Right ventricle myocardium inferior (tissue), 1 donor: ENCODE data around the gene CNR2. TPM values are rescaled to one million over a fixed set of nuclear protein-coding genes. Genes with fewer than 3 reads are reported as not detected.

Source experiments
- ATAC-seq: fragments of 200-7000 bp; cut with Tn5 transposase; one replicate; pipeline ENCODE4 v1.9.1; 2020; ENCODE audit warnings: mild to moderate bottlenecking, moderate library complexity
- DNase-seq: peaks from one replicate; pipeline ENCODE4 v3.0.0; 2021; ENCODE audit errors: missing footprints
- intact Hi-C: fragments of 100-400 bp; cut with DNase I; formaldehyde crosslinking; loops from one replicate; pipeline ENCODE4 v1.11.0; 2022
- total RNA-seq: library from RNA; stranded (reverse); fragmentation: NEBNext Ultra II Directional; extraction: Animal tissue kit (Norgen Biotek cat#: 25700); gene quantifications from one replicate; pipeline ENCODE4 v1.2.1, GENCODE V29; 2021
- donor health status: DM: no; HTN: yes; CAD: no; lungs with severe emphysema.

CNR2 gene
- total RNA-seq, 1 donor from 2014 or later: not detected

- no peak for ATAC-seq
- DNase-seq: no peak
- intact Hi-C loops: no loop called here
Observed at GRCh38 chr1:23923592-23924499, 10.7 kb upstream of the CNR2 start.

GRCh38 chr1:23922321-23922943 lies 9.3 kb upstream of the CNR2 start:
- intact Hi-C loops: no loop called here
- ATAC-seq (no peak), DNase-seq (no peak)

DNA sequence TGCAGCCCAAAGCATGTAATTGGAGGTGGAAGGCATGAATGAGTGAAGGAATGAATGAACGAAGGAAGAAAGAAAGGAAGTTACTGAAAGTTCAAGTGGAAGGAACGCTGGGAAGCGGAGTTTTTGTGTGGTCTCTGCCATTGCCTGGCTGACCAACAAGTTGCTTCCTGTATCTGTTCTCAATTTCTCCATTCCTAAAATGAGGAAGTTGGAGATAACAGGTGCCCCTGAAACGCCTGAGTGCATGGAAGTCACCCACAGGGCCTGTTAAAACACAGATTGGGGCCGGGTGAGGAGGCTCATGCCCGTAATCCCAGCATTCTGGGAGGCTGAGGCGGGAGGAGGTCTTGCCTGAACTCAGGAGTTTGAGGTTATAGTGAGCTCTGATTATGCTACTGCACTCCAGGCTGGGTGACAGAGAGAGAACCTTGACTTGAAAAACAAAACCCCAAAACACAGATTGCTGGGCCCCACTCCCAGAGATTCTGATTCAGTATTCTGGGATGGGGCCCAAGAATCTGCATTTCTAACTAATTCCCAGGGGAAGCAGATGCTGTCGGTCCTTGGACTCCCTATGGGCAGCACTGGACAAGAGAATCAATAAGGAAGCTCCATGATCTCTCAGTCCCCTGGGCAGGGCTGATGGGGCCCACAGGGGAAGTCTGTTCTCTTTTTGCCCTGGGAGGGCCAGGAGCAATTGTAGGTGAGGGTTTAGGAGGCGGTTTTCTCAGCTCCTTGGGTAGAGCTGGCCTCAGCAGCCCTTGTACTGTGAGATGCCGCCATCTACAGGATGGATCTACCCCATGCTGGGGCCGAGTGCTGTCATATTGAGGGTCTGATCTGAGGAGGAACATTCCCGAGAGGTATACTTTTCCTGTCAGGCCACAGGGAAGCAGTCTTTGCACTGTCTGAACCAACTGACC lies 3.3 kb upstream of the CNR2 start:
- DNase-seq (no peak), ATAC-seq (peak; percentile 79)
- intact Hi-C loops: loop anchor here (5.0 to 10.0 kb wide), 2 partner anchors 104 to 362 kb away; partner anchors contain the start of gene ID3

- intact Hi-C loops: loop anchor here (5.0 to 10.0 kb wide), 2 partner anchors 103 to 361 kb away; partner anchors contain the start of gene ID3
- DNase-seq (no peak), ATAC-seq (no peak)
Observed at GRCh38 chr1:23915466-23915865, 2.3 kb upstream of the CNR2 start.

GRCh38 chr1:23914921-23915320 lies 1.8 kb upstream of the CNR2 start:
- ATAC-seq: no peak
- intact Hi-C loops: loop anchor here (5.0 to 10.0 kb wide), 2 partner anchors 103 to 360 kb away; partner anchors contain the start of gene ID3
- no peak for DNase-seq

- DNase-seq: no peak
- ATAC-seq: no peak
- intact Hi-C loops: loop anchor here (10.0 kb wide), 1 partner anchor 357 kb away; the partner anchor contains the start of gene ID3
Observed at GRCh38 chr1:23911921-23912320, 1.2 kb downstream of the CNR2 start.

DNA sequence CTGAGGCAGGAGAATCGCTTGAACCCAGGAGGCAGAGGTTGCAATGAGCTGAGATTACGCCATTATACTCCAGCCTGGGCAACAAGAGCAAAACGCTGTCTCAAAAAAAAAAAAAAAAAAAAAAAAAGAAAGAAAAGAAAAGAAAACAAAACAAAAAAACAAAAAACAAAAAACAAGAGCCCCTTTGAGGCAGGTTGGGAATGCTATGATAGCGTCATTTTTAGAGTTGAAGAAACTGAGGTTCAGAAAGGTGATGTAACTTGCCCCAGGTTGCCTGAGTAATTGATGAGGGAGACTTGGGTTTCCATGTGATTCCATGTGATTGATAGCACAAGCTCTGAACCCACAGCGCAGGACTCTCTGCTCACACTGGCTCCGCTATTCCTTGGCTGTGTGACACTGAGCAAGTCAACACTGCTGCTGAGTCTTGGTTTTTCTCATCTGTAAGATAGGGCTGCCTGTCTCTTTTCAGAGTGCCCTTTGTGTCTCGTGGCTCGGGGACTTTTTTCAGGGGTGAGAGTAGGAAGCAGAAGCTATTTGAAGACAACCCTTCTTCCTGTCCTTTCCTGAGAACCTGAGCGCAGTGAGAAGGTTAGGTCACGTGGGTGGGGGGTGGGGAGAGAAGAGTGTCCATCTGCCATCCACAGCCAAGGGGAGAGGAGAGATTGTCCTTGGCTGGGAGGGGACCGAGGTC lies 2.5 kb downstream of the CNR2 start:
- DNase-seq: no peak
- ATAC-seq: no peak
- intact Hi-C loops: loop anchor here (10.0 kb wide), 1 partner anchor 356 kb away; the partner anchor contains the start of gene ID3

DNA sequence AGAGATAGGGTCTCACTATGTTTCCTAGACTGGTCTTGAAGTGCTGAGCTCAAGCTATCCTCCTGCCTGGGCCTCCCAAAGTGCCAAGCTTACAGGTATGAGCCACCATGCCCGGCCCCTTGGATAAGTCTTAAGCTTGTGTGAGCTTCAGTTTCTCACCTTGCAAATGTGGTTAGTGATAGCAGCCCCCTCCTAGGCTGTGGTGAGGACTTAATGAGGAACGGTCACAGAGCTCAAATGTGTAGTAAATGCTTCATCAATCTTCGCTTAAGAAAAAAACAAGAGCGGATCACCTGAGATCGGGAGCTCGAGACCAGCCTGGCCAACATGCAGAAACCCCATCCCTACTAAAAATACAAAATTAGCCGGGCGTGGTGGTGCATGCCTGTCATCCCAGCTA lies 3.0 kb downstream of the CNR2 start:
- intact Hi-C loops: loop anchor here (10.0 kb wide), 1 partner anchor 355 kb away; the partner anchor contains the start of gene ID3
- DNase-seq (no peak), ATAC-seq (no peak)

- DNase-seq: no peak
- intact Hi-C loops: no loop called here
- ATAC-seq: no peak
Observed at GRCh38 chr1:23909412-23909811, 3.8 kb downstream of the CNR2 start.

GRCh38 chr1:23908453-23909341 lies 4.5 kb downstream of the CNR2 start:
- no peak for DNase-seq
- intact Hi-C loops: no loop called here
- ATAC-seq: peak; percentile 63

- ATAC-seq (no peak), DNase-seq (no peak)
- intact Hi-C loops: no loop called here
Observed at GRCh38 chr1:23906731-23907130, 6.4 kb downstream of the CNR2 start.

- ATAC-seq (no peak), DNase-seq (no peak)
- intact Hi-C loops: no loop called here
Observed at GRCh38 chr1:23905461-23906025, 7.6 kb downstream of the CNR2 start.

GRCh38 chr1:23904748-23905357 lies 8.3 kb downstream of the CNR2 start:
- ATAC-seq (no peak), DNase-seq (no peak)
- intact Hi-C loops: no loop called here

- ATAC-seq (no peak), DNase-seq (no peak)
- intact Hi-C loops: no loop called here
Observed at GRCh38 chr1:23903754-23904153, 9.4 kb downstream of the CNR2 start.

DNA sequence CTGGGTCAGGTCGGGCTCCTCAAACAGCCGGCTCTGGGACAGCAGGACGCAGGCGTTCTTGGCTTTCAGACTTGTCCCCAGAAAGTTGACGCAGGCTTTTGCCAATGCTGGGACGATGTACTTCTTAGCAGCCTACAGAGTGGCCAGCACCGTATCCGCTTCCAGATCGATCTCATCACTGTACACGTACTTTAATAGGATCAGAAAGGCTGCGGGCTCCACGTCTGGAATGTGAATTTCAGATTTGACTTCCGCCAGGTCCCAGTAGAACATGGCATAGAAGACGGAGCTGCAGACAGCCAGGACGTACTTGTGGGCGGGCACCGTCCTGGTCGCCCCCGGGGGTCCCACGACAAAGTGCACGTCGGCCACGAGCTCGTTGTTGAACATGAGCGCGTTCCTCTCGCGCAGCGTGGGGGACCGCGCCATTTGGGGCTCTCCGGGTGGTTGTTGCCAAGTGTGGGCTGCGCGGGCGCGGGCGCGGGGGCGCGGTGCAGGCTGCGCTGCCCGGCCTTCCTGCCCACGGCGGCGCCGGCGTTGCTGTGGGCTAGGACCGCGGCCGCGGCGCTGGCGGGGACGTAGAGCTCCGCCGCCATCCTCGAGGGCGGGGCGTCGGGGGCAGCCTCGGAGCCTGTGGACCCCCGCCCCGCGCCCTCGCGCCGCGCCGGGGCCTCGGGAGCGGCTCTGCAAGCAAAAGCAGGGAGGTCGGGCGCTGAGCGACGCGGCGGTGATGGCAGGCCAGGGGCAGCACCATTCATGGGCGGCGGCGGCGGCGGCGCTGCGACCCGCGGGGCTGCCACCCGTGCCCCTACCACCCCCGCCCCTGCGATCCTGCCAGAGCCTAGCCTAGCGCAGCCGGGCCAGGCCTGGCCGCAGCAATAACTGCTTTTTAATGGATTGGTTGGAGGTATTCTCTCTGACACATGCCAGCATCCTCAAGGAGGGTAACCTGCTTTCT lies 10.6 kb downstream of the CNR2 start:
- intact Hi-C loops: no loop called here
- no peak for DNase-seq
- ATAC-seq: no peak
